IPS-NIHi11 (cell line): Measurements from ENCODE around the gene PCMTD2.

Experiments used
- DNase-seq: peaks from one replicate; pipeline ENCODE4 v3.0.0; 2012; ENCODE audit warnings: mixed read lengths, low spot score

PCMTD2 gene

GRCh38 chr20:64238851-64239387 lies 16.6 kb upstream of the PCMTD2 start:
- no peak for DNase-seq

GRCh38 chr20:64239449-64240242 lies 15.9 kb upstream of the PCMTD2 start:
- DNase-seq = peak; percentile 7

- no peak for DNase-seq
These were observed 15.1 kb upstream of the PCMTD2 start for GRCh38 chr20:64240243-64241015.

GRCh38 chr20:64241061-64241460 lies 14.5 kb upstream of the PCMTD2 start:
- peak; percentile 19 for DNase-seq

GRCh38 chr20:64242003-64242796 lies 13.3 kb upstream of the PCMTD2 start:
- DNase-seq = no peak

- no peak for DNase-seq
These were observed 12.6 kb upstream of the PCMTD2 start for GRCh38 chr20:64242797-64243475.

GRCh38 chr20:64244281-64244805 lies 11.2 kb upstream of the PCMTD2 start:
- DNase-seq = no peak

GRCh38 chr20:64244870-64245603 lies 10.5 kb upstream of the PCMTD2 start:
- DNase-seq = peak; percentile 7

- DNase-seq = no peak
These were observed 9.6 kb upstream of the PCMTD2 start for GRCh38 chr20:64245746-64246595.

GRCh38 chr20:64246616-64247306 lies 8.8 kb upstream of the PCMTD2 start:
- no peak for DNase-seq

GRCh38 chr20:64247307-64247618 lies 8.3 kb upstream of the PCMTD2 start:
- DNase-seq = no peak

- DNase-seq = no peak
These were observed 7.3 kb upstream of the PCMTD2 start for GRCh38 chr20:64247970-64248841.

- DNase-seq = no peak
These were observed 5.5 kb upstream of the PCMTD2 start for GRCh38 chr20:64250027-64250426.

GRCh38 chr20:64253000-64253383 lies 2.6 kb upstream of the PCMTD2 start:
- no peak for DNase-seq

- no peak for DNase-seq
These were observed 2.1 kb upstream of the PCMTD2 start for GRCh38 chr20:64253443-64253842.

GRCh38 chr20:64254156-64254555 lies 1.4 kb upstream of the PCMTD2 start:
- no peak for DNase-seq

GRCh38 chr20:64254571-64255360 lies 782 bp upstream of the PCMTD2 start:
- no peak for DNase-seq
